Gastroesophageal sphincter (tissue), 3 donors: ENCODE results near the gene LRRC46.

ENCODE experiments used
- EP300 ChIP-seq: sonication (generic); formaldehyde crosslinking; IDR thresholded peaks from one replicate; pipeline ENCODE4 v1.6.1; 2017; ENCODE audit warnings: antibody characterized with exemption, mild to moderate bottlenecking
- POLR2A ChIP-seq, 2 donors: fragments of 450-650 bp; IDR thresholded peaks; one replicate each; pipeline ENCODE4 v1.6.1; 2017; ENCODE audit warnings: antibody characterized with exemption in 2 of 2, mild to moderate bottlenecking in 2 of 2, moderate library complexity in 1 of 2
- POLR2AphosphoS5 ChIP-seq: sonication (generic); formaldehyde crosslinking; IDR thresholded peaks from one replicate; pipeline ENCODE4 v1.6.1; 2017; ENCODE audit warnings: antibody characterized with exemption
- TF ChIP-seq, protein P1 (sequence below), 4 experiments: fragments of 200-600 bp in 2 of 4; fragments of 450-650 bp in 2 of 4; sonication (generic) in 1 of 4; IDR thresholded peaks; one replicate each; pipeline ENCODE4 v1.5.1; 2017 to 2019; ENCODE audit warnings: antibody characterized with exemption in 4 of 4, mild to moderate bottlenecking in 2 of 4, moderate library complexity in 2 of 4

DNA sequence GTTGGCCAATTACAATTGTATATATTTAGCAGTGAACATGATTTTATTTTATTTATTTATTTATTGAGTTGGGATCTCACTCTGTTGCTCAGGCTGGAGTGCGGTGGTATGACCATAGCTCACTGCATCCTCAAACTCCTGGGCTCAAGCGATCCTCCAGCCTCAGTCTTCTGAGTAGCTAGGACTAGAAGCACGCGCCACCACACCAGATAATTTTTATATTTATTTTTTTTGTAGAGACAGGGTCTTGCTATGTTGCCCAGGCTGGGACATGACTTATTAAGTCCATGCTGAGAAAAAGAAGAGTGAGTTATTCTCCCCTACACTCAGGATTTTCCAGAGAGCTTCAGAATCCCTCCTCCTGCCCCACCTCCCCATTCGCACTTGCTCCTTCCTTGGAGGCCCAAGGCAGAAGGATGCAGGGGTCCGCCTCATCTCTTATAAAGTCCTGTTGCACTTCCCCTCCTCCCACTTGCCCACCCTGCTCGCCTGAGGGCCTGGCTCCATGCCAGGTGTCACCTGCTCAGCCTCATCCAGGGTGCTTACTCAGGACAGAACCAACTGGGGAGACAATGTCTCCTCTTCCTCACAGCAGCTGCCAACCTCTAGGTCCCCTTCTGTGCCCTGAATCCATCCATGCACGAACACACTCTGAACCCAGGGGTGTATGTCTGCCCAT lies 48.4 kb downstream of the LRRC46 start:
- TF ChIP-seq, protein P1, sequence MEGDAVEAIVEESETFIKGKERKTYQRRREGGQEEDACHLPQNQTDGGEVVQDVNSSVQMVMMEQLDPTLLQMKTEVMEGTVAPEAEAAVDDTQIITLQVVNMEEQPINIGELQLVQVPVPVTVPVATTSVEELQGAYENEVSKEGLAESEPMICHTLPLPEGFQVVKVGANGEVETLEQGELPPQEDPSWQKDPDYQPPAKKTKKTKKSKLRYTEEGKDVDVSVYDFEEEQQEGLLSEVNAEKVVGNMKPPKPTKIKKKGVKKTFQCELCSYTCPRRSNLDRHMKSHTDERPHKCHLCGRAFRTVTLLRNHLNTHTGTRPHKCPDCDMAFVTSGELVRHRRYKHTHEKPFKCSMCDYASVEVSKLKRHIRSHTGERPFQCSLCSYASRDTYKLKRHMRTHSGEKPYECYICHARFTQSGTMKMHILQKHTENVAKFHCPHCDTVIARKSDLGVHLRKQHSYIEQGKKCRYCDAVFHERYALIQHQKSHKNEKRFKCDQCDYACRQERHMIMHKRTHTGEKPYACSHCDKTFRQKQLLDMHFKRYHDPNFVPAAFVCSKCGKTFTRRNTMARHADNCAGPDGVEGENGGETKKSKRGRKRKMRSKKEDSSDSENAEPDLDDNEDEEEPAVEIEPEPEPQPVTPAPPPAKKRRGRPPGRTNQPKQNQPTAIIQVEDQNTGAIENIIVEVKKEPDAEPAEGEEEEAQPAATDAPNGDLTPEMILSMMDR (IDR thresholded peaks at IDR 0.05): no peak
- TF ChIP-seq POLR2A (IDR thresholded peaks at IDR 0.05) (no peak), POLR2AphosphoS5 (no peak), EP300 (no peak)
